KBM-7 (cell line): ENCODE measurements around the gene PRDM2.

ENCODE experiments used
- DNase-seq: peaks from one replicate; pipeline ENCODE4 v3.0.0-alpha.2; 2015
- in situ Hi-C: fragments of 300-500 bp; cut with MboI; formaldehyde crosslinking; loops from 2 replicates; pipeline ENCODE4 v1.14.3; 2020; ENCODE audit warnings: low sequenced_read_pairs, low pct_unique_long_range_greater_than_20kb, mixed read lengths

The PRDM2 gene

DNA sequence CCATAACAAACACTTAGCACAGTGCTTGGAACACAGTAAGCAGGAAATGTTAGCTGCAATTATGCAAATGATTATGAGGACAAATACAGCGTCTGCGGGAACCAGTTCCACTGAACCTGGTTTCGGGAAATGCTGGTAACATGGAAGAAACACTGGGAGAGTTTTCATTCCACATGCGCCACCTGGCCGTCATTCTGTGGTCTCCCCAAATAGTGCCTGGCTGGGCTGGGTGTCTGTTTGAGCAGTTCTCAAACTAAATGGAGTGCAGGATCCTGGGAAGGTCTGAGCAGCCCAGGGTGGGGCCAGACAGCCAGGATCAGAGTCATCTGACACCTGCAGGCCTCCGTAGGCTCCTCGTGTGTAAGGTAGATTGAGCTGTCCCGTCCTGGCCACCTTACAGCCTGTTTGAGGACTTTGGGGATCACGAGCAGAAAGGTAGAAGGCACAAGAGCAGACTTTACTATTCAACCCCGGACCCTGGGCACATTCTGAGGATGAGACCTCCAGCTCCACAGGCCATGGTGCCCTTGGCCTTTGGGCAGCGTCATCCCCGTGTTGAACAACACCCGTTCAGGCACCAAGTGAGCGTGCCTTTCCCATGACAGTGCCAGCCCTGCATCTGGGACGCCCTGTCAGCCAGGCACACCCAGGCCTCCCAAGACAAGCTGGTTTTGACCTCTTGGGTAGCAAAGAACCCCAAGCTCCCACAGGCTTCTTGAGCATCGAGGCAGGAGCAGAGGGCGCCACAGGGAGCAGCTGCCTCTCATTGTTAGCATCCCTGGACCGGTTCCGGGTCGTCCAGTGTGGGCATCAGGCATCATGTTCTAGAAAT, 101.9 kb downstream of the PRDM2 start:
- no peak for DNase-seq
- in situ Hi-C loops = no loop called here

DNA sequence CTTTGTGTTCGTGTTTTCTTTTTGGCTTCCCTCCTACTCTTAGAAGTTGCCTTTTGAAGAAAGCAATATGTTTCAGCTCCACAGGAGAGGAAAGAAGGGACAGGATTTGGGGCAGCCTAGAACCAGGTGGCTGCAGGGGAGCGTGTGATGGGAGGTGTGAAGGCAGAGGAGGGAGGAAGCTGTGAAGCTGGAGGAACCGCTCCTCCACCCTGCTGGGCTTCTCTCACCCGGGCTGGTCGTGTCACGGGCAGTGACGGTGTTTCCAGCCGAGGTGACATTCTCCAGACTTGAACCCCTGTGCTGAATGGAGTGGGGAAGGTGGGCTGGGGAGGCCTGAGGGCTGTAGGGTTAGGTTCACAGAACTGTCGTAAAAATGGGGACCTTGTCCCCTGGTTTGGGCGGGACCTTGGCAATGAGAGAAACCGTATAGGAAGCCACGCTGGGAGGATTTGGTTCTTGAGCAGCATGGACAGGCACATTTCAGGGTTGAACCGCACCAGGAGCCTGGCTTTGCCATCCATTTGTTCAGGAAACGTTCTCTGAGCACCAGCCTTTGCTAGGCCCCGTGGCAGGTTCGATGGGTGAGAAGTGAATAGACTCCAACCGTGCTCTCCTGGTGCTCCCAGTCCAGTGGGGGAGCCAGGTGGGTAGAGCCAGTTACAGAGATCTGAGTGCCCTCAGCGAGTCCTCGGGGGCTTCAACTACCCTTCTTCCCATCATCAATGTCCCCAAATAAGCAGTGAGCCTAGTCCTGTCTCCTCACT, 103.0 kb downstream of the PRDM2 start:
- no peak for DNase-seq
- in situ Hi-C loops = no loop called here

DNA sequence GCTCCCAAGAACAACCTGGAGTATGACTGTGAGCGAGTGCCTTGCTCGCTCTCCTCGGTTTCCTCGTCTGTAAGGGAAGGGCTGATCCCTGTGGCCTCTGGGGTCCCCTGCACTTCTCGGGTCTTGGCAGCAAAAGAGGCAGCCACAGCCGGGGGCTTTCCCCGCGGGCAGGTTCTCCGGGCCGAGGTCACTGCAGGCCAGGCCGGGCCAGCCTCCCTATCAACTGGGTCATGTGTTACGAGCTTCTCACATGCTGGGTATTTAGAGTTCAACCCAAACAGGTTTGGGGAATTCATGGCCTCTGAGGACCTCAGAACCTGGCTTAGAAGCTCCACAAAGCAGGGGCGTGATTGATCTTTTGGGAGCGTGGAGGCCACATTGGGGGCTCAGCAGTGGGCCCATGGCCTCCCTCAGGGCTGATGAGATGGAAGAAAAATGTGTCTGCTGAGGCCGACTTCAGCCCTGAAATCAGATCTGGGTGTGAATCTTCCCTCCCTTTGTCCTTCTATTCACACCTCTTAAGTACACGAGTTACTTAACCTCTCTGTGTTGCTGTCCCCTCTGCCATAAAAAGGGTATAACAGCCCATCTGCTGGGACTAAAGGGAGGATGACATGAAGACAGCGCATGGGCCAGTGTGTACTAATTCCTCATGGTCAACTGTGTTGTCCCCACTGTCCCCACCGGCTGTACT, 103.7 kb downstream of the PRDM2 start:
- DNase-seq = no peak
- in situ Hi-C loops = no loop called here

DNA sequence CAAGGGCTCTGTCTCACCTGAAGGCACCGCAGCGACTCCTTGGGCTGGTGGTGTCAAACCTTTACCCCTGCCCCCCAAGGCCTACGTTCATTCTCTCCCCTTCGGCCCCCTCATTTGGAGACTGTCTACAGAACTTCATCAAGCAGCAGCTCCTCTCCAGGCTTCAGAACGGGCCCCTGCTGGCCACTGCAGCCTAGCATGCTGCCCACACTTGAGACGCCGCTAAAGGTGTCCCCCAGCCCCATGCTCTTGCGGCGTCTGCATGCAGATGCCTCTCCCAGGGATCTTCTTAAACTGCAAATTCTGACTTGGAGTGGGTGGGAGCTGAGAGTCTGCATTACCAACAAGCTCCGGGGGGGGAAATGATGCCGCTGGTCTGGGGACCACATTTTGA, 104.2 kb downstream of the PRDM2 start:
- in situ Hi-C loops = no loop called here
- no peak for DNase-seq

DNA sequence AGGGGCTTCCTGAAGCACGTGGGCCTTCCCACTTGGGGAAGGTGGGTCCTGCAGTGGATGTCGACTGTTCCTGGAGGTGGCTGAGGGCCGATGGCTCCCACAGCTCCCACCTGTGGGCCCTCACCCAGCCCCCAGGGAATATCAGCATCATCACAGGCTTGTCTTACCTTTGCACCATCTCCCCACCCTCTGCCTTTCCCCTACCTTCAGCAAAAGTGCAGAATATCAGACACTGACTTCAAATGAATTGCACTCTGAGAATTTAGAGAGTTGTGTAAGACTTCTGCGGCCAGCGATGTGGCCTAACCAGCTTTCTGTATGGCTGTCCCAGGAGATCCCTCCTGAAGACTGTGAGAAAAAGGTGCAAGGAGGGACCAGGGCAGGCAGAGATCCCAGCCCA, 105.4 kb downstream of the PRDM2 start:
- no peak for DNase-seq
- in situ Hi-C loops = no loop called here

DNA sequence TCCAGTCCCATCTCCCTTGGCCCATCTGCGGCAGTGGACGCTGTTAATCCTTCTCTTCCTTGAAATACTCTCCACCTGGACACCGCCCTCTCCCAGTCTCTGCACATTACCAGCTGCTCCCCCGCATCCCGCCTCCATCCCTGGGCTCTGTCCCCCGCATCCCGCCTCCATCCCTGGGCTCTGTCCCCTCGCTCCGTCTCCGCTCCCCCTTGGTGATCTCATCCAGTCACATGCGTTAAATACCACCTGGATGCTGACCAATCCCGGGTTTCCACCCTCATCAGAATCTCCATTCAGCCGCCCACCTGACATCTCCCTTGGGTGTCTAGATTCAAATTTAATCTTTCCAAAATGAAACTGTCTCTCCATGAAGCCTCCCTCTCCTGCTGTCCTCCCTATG, 106.1 kb downstream of the PRDM2 start:
- in situ Hi-C loops = no loop called here
- no peak for DNase-seq

DNA sequence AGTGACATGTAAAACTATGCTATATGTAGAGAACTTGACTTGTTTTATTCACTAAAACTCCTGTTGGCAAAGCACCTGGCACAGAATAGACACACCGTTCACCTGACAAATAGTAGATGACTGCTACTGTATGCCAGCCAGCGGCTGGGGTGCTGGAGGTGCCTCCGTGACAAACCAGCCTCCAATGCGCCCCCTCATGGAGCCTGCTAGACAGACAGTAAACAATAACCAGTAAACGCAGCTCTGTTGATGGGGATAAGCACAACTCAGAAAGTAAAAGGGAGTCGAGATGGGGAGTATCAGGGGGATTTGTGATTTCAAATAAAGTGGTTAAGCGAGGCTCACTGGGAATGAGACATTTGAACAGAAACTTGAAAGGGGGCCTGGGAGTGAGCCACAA, 107.2 kb downstream of the PRDM2 start:
- in situ Hi-C loops = no loop called here
- peak; percentile 14 for DNase-seq

DNA sequence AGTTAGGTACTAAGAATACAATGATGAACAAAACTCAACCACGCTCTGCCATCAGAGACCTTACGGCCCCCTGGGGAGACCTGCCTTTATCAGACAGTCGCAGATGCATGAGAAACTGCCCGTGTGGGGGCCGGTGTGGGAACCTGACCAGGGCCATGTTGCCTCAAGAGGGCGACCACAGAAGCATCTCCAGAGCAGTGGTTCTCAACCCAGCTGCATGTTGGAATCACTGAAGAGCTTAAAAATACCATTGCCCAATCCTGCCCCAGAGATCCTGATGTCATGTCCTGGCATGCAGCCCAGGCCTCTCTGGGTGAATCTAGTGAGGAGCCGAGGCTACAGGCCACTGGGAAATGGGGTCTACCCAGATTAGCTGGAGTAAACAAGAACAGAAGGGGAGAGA, 108.7 kb downstream of the PRDM2 start:
- in situ Hi-C loops = no loop called here
- DNase-seq = peak; percentile 20

DNA sequence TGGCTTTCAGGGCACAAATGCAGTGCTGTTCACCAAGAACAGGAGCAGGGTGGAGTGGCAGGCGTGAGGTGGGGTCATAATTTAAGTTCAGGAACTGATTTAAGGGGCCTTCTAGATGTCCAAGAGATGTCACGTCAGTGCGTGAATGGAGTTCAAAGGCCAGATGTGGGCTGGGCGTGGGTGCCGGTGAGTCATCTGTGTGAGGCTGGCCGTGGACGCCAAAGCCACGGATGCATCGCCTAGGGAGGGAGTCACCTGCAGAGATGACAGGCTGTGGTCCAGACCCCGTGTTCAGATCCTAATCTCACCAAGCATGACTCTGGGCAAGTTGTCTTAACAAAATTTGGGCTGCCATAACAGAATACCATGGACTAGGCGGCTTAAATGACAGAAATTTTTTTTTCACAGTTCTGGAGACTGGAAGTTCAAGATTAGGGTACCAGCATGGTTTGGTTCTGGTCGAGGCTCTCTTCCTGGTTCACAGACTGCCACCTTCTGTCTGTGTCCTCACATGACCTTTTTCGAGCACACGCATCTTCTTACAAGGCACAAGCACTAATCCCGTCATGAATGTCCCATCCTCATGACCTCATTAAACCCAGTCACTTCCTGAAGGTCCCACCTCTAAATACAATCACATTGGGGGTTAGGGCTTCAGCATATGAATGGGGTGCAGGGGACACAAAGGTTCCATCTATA, 109.6 kb downstream of the PRDM2 start:
- DNase-seq = no peak
- in situ Hi-C loops = no loop called here

DNA sequence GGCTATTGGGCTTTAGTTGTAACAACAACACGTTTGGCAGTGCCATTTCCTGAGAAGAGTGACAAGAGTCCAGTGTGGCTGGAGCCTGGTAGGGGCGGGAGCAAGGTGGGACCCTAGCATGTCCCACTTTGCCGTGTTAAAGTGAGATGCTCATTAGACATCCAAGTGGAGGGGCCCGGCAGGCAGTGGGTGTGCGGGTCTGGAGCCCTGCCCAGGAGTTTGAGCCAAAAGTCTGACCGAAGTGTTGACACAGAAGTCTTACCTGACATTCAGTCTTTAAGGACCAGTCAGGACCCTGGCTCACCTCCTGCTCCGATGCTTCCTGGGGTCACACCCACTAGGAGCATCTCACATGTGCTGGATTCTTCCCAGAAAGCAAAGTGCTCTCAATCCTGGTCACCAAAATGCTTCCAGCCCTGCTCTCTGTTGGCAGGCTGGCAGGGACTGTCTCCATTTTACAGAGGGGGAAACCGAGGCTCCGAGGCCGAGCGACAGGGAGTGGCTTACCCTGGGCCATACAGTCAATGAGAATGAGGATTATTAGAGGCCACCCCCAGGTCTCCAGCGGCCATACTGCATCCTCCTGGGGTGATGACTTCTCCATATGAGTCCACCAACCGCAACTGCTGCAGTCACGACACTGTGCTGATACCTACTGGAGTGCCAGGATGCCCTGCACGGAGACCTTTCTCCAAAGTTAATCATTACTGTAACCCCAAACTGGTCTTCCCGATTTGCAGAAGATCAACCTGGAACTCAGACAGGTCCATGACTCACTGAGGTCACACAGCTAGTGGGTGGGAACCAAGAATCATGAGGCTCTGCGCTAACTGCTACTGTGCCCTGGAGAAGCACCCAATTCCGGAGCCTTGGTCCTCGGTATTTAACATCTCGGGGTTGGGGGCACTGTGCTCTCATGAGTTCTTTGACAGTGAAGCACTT, 112.7 kb downstream of the PRDM2 start:
- no peak for DNase-seq
- in situ Hi-C loops = no loop called here

DNA sequence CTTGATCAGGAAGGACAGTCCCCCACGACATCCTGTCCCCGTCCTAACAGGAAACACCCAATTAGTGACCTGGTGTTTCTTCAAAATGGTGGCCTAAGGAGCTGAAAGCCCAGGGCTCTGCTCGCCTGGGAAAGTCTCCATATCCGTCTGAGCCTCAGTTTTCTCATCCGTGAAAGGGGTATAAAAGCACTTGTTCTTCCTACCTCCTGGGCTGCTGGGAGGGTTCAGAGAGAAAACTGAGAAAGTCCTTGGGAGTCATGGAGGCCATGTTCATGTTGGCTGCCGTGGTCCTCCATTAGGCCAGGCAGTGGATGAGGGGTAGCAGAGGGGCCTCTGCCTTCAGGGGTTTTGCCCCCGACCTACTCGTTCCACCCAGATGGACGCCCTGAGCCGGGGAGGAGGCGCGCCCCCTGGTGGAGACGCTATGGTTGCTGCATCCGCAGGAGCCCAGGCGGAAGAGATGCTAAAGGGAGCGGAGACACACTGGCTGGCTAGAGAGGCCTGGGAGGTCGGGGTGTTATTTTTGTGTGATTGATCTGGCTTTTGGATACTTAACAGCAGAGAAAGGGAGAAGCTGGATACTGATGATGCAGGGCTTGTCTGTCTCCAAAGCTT, 113.5 kb downstream of the PRDM2 start:
- in situ Hi-C loops = no loop called here
- DNase-seq = no peak

DNA sequence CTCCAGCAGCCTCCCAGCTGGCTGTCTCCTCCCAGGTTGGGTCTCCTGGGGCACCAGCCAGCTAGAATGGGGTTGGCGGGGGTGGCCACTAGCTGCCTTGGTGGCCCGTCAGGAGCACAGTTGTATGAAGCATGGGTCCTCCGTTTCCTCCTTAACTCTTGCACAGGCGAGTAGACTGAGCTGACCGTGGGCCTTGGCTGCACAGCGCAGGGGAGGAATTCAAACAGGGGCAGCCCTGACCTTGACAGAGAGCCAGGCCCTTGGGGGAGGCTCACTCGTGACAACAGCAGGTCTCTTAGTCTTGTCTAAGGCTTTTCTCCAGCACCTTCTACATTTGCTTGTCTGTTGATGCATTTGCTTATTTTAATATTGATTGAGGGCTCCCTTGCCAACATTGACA, 114.1 kb downstream of the PRDM2 start:
- in situ Hi-C loops = no loop called here
- DNase-seq = no peak

DNA sequence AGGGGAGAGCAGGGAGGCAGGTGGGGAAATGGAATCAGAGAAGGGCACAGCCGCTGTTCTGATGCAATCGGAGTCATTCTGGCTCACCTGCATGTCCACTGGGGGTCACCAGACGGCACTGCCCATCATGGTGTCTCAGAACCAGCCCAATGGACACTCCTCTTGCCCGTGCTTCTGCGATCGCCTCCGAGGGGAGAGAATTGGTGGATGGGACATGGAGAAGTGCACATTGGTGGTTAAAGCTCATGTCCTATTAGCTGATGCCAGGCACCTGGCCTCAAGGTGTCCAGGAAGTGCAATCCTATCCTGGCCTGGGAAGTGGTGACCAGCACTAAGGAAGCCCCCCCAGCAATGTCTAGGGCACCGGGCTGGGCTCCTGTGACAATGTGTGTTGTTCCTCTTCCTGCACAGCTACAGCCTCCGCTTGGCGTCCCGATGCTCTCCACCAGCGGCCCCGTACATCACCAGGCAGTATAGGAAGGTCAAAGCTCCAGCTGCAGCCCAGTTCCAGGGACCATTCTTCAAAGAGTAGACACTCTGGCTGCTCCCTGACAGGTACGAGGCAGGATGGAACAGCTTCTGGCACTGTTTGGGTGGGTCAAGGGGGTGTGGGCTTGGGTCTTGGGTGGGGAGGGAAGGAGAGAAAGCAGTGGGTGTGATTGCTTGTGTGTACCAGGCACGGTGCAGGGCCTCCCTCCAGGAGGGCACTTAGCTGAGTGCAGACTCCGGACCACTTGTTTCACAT, 116.2 kb downstream of the PRDM2 start:
- in situ Hi-C loops = no loop called here
- no peak for DNase-seq

DNA sequence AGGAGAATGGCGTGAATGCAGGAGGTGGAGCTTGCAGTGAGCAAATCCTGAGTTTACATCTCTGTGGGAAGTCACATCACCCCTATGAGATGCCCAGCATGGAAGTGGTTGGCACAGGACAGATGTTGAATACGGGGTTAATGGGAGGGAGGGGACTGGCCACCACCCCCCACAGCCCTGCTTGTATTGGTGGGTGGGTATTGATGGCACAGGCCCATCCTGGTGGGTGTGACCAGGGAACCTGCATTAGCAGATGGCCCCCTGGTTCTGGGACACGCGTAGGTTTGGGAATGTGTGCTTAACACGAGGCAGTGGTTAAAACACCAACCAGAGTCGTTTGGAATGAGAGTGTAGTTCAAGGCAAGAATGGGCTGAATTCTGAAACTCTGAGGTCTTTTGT, 117.9 kb downstream of the PRDM2 start:
- in situ Hi-C loops = no loop called here

DNA sequence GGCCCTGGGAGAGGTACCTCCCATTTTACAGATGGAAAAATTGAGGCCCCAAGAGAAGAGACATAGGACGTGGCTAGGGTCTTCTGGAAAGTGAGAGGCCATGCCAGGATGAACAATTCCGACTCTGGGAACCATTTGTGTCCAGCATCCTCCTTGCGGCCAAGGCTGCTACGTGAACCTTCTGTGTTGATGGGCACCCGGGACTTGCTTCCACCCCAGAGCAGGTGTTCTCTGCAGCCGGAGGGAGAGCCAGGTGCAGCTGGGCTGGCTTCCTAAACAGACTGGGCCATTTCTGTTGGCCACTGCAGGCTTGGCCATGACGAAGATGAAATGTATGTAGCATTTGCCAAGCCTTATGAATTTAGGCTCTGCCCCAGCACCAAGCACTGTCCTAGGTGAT, 118.9 kb downstream of the PRDM2 start:
- DNase-seq = no peak
- in situ Hi-C loops = no loop called here

More for the DNA sequence above, 117.9 kb downstream of the PRDM2 start:
- no peak for DNase-seq

DNA sequence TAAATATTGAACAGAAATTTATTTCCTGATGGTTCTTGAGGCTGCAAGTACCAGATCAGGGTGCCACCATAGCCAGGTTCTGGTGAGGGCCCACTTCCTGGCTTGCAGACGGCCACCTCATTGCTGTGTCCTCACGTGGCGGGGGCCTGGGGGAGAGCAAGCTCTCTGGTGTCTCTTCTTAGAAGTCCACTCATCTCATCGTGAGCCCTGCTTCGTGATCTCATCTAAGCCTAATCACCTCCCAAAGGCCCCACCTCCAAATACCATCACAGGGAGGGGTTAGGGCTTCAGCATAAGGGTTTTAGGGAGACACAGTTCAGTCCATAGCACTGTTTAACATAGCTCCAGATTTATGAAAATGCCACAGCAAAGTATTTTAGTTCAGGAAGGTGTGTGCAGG, 119.7 kb downstream of the PRDM2 start:
- no peak for DNase-seq
- in situ Hi-C loops = no loop called here

DNA sequence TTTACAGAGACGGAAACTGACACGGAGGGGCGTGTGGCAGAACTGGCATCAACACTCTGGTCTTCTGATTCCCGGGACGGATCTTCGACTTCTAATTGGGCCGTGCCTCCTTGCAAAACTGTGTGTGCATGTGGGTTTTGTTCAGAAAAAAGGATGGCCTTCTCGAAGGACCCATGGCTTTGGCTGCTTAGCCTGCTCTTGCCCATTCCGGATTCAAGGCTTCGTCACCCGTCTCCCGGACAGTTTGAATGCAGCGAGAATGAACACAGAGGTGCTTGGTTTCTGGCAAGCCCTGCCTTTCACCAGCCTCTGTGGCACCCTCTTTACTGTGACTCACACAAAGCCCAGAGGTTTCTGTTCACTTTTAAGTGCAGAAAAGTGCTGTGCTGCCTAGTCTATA, 120.1 kb downstream of the PRDM2 start:
- DNase-seq = no peak
- in situ Hi-C loops = no loop called here
